HepG2 (cell line): ENCODE results near the gene AKAP1. TPM values are rescaled to one million over a fixed set of nuclear protein-coding genes. Genes with fewer than 3 reads are reported as not detected.

Experiments used
- AGO2 ChIP-seq: fragments of 200-400 bp; formaldehyde crosslinking; optimal IDR thresholded peaks from 2 replicates; pipeline ENCODE3; 2017; ENCODE audit warnings: mild to moderate bottlenecking, low read depth, low read length, moderate library complexity
- ISL2 ChIP-seq: sonication (generic); formaldehyde crosslinking; IDR thresholded peaks from 2 replicates; pipeline ENCODE4 v1.5.0; 2020; ENCODE audit warnings: missing genetic modification reagents
- KDM1A ChIP-seq: IDR thresholded peaks from 2 replicates; pipeline ENCODE4 v1.6.1; 2016; ENCODE audit warnings: missing compliant biosample characterization
- LCORL ChIP-seq, 2 experiments: fragments of 450-650 bp in 1 of 2; sonication (generic) in 1 of 2; formaldehyde crosslinking in 1 of 2; IDR thresholded peaks; 2 replicates each; pipeline versions ENCODE4 v1.5.0 to v1.6.1; 2017 to 2020; ENCODE audit warnings: antibody characterized with exemption in 1 of 2, missing genetic modification reagents in 1 of 2
- MBD4 ChIP-seq: IDR thresholded peaks from 2 replicates; pipeline ENCODE4 v1.6.1; 2012; ENCODE audit warnings: low read length, inconsistent platforms, borderline replicate concordance
- MED1 ChIP-seq: sonication (generic); formaldehyde crosslinking; IDR thresholded peaks from 2 replicates; pipeline ENCODE4 v1.4.0; 2020; ENCODE audit warnings: missing genetic modification reagents
- SIX4 ChIP-seq: sonication (generic); formaldehyde crosslinking; IDR thresholded peaks from 2 replicates; pipeline ENCODE4 v1.4.0; 2020; ENCODE audit warnings: missing genetic modification reagents
- TFDP1 ChIP-seq: IDR thresholded peaks from 2 replicates; pipeline ENCODE4 v1.6.1; 2016; ENCODE audit warnings: missing compliant biosample characterization, missing genetic modification reagents, borderline replicate concordance
- THAP8 ChIP-seq: sonication (generic); formaldehyde crosslinking; IDR thresholded peaks from 2 replicates; pipeline ENCODE4 v1.5.1; 2020; ENCODE audit warnings: missing genetic modification reagents, mild to moderate bottlenecking, borderline replicate concordance
- ZBTB38 ChIP-seq: sonication (generic); formaldehyde crosslinking; IDR thresholded peaks from 2 replicates; pipeline ENCODE4 v1.5.1; 2020; ENCODE audit warnings: mild to moderate bottlenecking, missing genetic modification reagents
- ZNF232 ChIP-seq: sonication (generic); formaldehyde crosslinking; IDR thresholded peaks from 2 replicates; pipeline ENCODE4 v1.4.0; 2020; ENCODE audit warnings: missing genetic modification reagents, borderline replicate concordance
- ZNF253 ChIP-seq: sonication (generic); formaldehyde crosslinking; IDR thresholded peaks from 2 replicates; pipeline ENCODE4 v1.8.0; 2022; ENCODE audit warnings: mild to moderate bottlenecking, missing genetic modification reagents, borderline replicate concordance
- ZNF292 ChIP-seq: sonication (generic); formaldehyde crosslinking; IDR thresholded peaks from 2 replicates; pipeline ENCODE4 v1.8.1; 2022; ENCODE audit warnings: mild to moderate bottlenecking, low read depth, missing genetic modification reagents, borderline replicate concordance
- ZNF446 ChIP-seq: sonication (generic); formaldehyde crosslinking; IDR thresholded peaks from 2 replicates; pipeline ENCODE4 v1.5.0; 2020; ENCODE audit warnings: mild to moderate bottlenecking, missing genetic modification reagents
- ZNF451 ChIP-seq: sonication (generic); formaldehyde crosslinking; IDR thresholded peaks from 2 replicates; pipeline ENCODE4 v1.5.0; 2020; ENCODE audit warnings: mild to moderate bottlenecking, missing genetic modification reagents
- ZNF503 ChIP-seq: sonication (generic); formaldehyde crosslinking; IDR thresholded peaks from 2 replicates; pipeline ENCODE4 v1.4.0; 2020; ENCODE audit warnings: missing genetic modification reagents
- ZNF512B ChIP-seq: sonication (generic); formaldehyde crosslinking; IDR thresholded peaks from 2 replicates; pipeline ENCODE4 v1.5.1; 2020; ENCODE audit warnings: missing genetic modification reagents, mild to moderate bottlenecking, borderline replicate concordance
- ZNF687 ChIP-seq: sonication (generic); formaldehyde crosslinking; IDR thresholded peaks from 2 replicates; pipeline ENCODE4 v1.5.1; 2020; ENCODE audit warnings: mild to moderate bottlenecking, missing genetic modification reagents, moderate library complexity
- polyA plus RNA-seq, 8 experiments: library from polyadenylated mRNA; depleted of rRNA in 3 of 8; stranded (reverse) in 7 of 8; unstranded in 1 of 8; fragments of >200 nt; fragmentation: Illumina TruSeq in 4 of 8; extraction: Trizol in 4 of 8; gene quantifications; 2 replicates each; pipeline versions ENCODE4 v1.2.1 to v1.2.3, GENCODE V29; 2011 to 2016; ENCODE audit warnings: low read depth in 4 of 8, missing spikeins in 1 of 8, mixed read lengths in 1 of 8; ENCODE audit not compliant: insufficient read depth in 1 of 8
- total RNA-seq, 5 experiments: library from RNA; depleted of rRNA; stranded (reverse); fragments of >200 nt; fragmentation: Illumina TruSeq; extraction: Trizol; gene quantifications; 2 replicates each; pipeline ENCODE4 v1.2.3, GENCODE V29; 2016; ENCODE audit warnings: low read depth in 1 of 5

The AKAP1 gene
- total and polyA plus RNA-seq, 2 of the 13 experiments (the other 11 are each of a cell fraction or from before 2014, with no cell fraction given) = 101 to 131 TPM

GRCh38 chr17:57084802-57085447 lies at the start of gene AKAP1 (continued):
- TF ChIP-seq ZNF687 (CRISPR knock-in tag) = peak; percentile 68
- TF ChIP-seq MED1 (CRISPR knock-in tag) = peak; percentile 81
- TF ChIP-seq ZNF503 (CRISPR knock-in tag) = peak; percentile 62; the same call in 1 of the 2 replicates
- TF ChIP-seq TFDP1 (CRISPR knock-in tag) = peak; percentile 84
- peak; percentile 41; the same call in 1 of the 2 replicates for TF ChIP-seq ISL2 (CRISPR knock-in tag)
- TF ChIP-seq ZNF292 (CRISPR knock-in tag) = peak; percentile 73; the same call in 1 of the 2 replicates
- no peak for TF ChIP-seq MBD4
- no peak for TF ChIP-seq KDM1A (CRISPR knock-in tag)
- no peak for TF ChIP-seq THAP8 (CRISPR knock-in tag)
- peak; percentile 83; the same call in 1 of the 2 replicates for TF ChIP-seq ZNF232 (CRISPR knock-in tag)
- peak; percentile 68; the same call in 1 of the 2 replicates for TF ChIP-seq ZBTB38
- TF ChIP-seq LCORL (IDR thresholded peaks at IDR 0.05) = no peak
- peak; percentile 87 for TF ChIP-seq LCORL (CRISPR knock-in tag; IDR thresholded peaks at IDR 0.05)
- no peak; the same call in 1 of the 2 replicates for TF ChIP-seq SIX4
- no peak for TF ChIP-seq ZNF446 (CRISPR knock-in tag)
- TF ChIP-seq AGO2 = no peak
- 0 out of 2 replicates have a peak, but pooled peaks have one; percentile 56 for TF ChIP-seq ZNF512B (CRISPR knock-in tag)
- TF ChIP-seq ZNF253 (CRISPR knock-in tag) = no peak
- TF ChIP-seq ZNF451 (CRISPR knock-in tag) = 0 out of 2 replicates have a peak, but pooled peaks have one; percentile 41
